Measurements from ENCODE around the gene FILIP1L.

FILIP1L gene

GRCh38 chr3:99881121-99881524 is 233.2 kb downstream of the FILIP1L start:
- no peak overlapping the region for H4K91ac ChIP-seq (ENCODE audit: low read depth, low read length)
- H3K9me3 ChIP-seq (ENCODE audit: insufficient read depth, low read depth, low read length), result no peaks in the 10 kb centered on the region
- no peak overlapping the region for H3K4me3 ChIP-seq (ENCODE audit: low read depth, low read length)
- H3K27ac ChIP-seq (ENCODE audit: low read depth, low read length), result no peak overlapping the region
- no peak overlapping the region for H4K8ac ChIP-seq (ENCODE audit: low read depth, low read length)
- H4K12ac ChIP-seq (ENCODE audit: low read depth, low read length), result no peak overlapping the region
- no peak overlapping the region for H2BK120ac ChIP-seq (ENCODE audit: insufficient read depth, low read length, poor library complexity)
- H3K23ac ChIP-seq (ENCODE audit: low read length), result no peak overlapping the region
- H3K4me1 ChIP-seq (ENCODE audit: control insufficient read depth in 1 of 2, insufficient read depth in 2 of 2, low read length in 2 of 2), result no peaks in the 10 kb centered on the region
- H3K14ac ChIP-seq (ENCODE audit: low read length), result no peak overlapping the region
- no peak overlapping the region for H3K9ac ChIP-seq (ENCODE audit: low read length)
- DNase-seq, result no peak
- no peaks in the 10 kb centered on the region for H3K36me3 ChIP-seq (ENCODE audit: control insufficient read depth in 1 of 2, insufficient read depth in 2 of 2, low read length in 2 of 2)
- peaks cover 1% of the 10 kb centered on the region for H3K79me1 ChIP-seq (ENCODE audit: low read length)
- no peak overlapping the region for H3K4ac ChIP-seq (ENCODE audit: low read depth, low read length)
- no peak overlapping the region for H2BK5ac ChIP-seq (ENCODE audit: low read depth, low read length, poor library complexity)
- no peak overlapping the region for H3K4me2 ChIP-seq (ENCODE audit: low read length)
- no peak overlapping the region for H2AFZ ChIP-seq (ENCODE audit: insufficient read depth, low read length, poor library complexity)
- no peak overlapping the region for H2AK5ac ChIP-seq (ENCODE audit: low read length)
- H3K79me2 ChIP-seq (ENCODE audit: control insufficient read depth, insufficient read depth, low read length, poor library complexity), result no peaks in the 10 kb centered on the region
- no peaks in the 10 kb centered on the region for H3K27me3 ChIP-seq (ENCODE audit: insufficient read depth, low read length)
- H3K18ac ChIP-seq (ENCODE audit: low read length), result no peak overlapping the region
- WGBS (ENCODE audit: extremely low coverage, insufficient coverage, insufficient read length), result no CpG with 5 or more reads among the region's 2 CpGs
- no peak overlapping the region for H2BK12ac ChIP-seq (ENCODE audit: low read length)

- Histone ChIP-seq H3K14ac (ENCODE audit: low read length) (no peak overlapping the region), H3K18ac (ENCODE audit: low read length) (no peak overlapping the region), H2AK5ac (ENCODE audit: low read length) (no peak overlapping the region), H2BK12ac (ENCODE audit: low read length) (no peak overlapping the region), H3K4ac (ENCODE audit: low read depth, low read length) (no peak overlapping the region), H2BK120ac (ENCODE audit: insufficient read depth, low read length, poor library complexity) (no peak overlapping the region), H3K79me2 (ENCODE audit: control insufficient read depth, insufficient read depth, low read length, poor library complexity) (peaks cover 1% of the 10 kb centered on the region), H4K91ac (ENCODE audit: low read depth, low read length) (no peak overlapping the region), H4K8ac (ENCODE audit: low read depth, low read length) (no peak overlapping the region), H3K4me2 (ENCODE audit: low read length) (no peak overlapping the region), H3K36me3 (ENCODE audit: control insufficient read depth in 1 of 2, insufficient read depth in 2 of 2, low read length in 2 of 2) (no peaks in the 10 kb centered on the region), H4K12ac (ENCODE audit: low read depth, low read length) (no peak overlapping the region), H3K9ac (ENCODE audit: low read length) (no peak overlapping the region), H3K9me3 (ENCODE audit: insufficient read depth, low read depth, low read length) (no peaks in the 10 kb centered on the region), H3K79me1 (ENCODE audit: low read length) (peaks cover 4% of the 10 kb centered on the region), H3K23ac (ENCODE audit: low read length) (no peak overlapping the region), H2BK5ac (ENCODE audit: low read depth, low read length, poor library complexity) (no peak overlapping the region), H3K27me3 (ENCODE audit: insufficient read depth, low read length) (no peaks in the 10 kb centered on the region), H2AFZ (ENCODE audit: insufficient read depth, low read length, poor library complexity) (no peak overlapping the region), H3K4me1 (ENCODE audit: control insufficient read depth in 1 of 2, insufficient read depth in 2 of 2, low read length in 2 of 2) (no peaks in the 10 kb centered on the region), H3K27ac (ENCODE audit: low read depth, low read length) (no peak overlapping the region), H3K4me3 (ENCODE audit: low read depth, low read length) (no peak overlapping the region)
- DNase-seq, result no peak
- WGBS (ENCODE audit: extremely low coverage, insufficient coverage, insufficient read length), result no CpG with 5 or more reads among the region's 2 CpGs
Observed at GRCh38 chr3:99879275-99879674, 235.0 kb downstream of the FILIP1L start.

- peak; percentile 43 to 82 for DNase-seq
- Histone ChIP-seq H3K9ac (ENCODE audit: low read length) (no peak overlapping the region), H2AK5ac (ENCODE audit: low read length) (no peak overlapping the region), H3K4me2 (ENCODE audit: low read length) (no peak overlapping the region), H2BK5ac (ENCODE audit: low read depth, low read length, poor library complexity) (no peak overlapping the region), H3K18ac (ENCODE audit: low read length) (no peak overlapping the region), H4K91ac (ENCODE audit: low read depth, low read length) (no peak overlapping the region), H3K4me1 (ENCODE audit: control insufficient read depth in 1 of 2, insufficient read depth in 2 of 2, low read length in 2 of 2) (no peaks in the 10 kb centered on the region), H3K27ac (ENCODE audit: low read depth, low read length) (no peak overlapping the region), H4K12ac (ENCODE audit: low read depth, low read length) (no peak overlapping the region), H2BK12ac (ENCODE audit: low read length) (no peak overlapping the region), H3K14ac (ENCODE audit: low read length) (no peak overlapping the region), H2AFZ (ENCODE audit: insufficient read depth, low read length, poor library complexity) (no peak overlapping the region), H3K79me2 (ENCODE audit: control insufficient read depth, insufficient read depth, low read length, poor library complexity) (peaks cover 1% of the 10 kb centered on the region), H3K9me3 (ENCODE audit: insufficient read depth, low read depth, low read length) (no peaks in the 10 kb centered on the region), H3K23ac (ENCODE audit: low read length) (no peak overlapping the region), H3K27me3 (ENCODE audit: insufficient read depth, low read length) (no peaks in the 10 kb centered on the region), H2BK120ac (ENCODE audit: insufficient read depth, low read length, poor library complexity) (no peak overlapping the region), H3K36me3 (ENCODE audit: control insufficient read depth in 1 of 2, insufficient read depth in 2 of 2, low read length in 2 of 2) (no peaks in the 10 kb centered on the region), H3K79me1 (ENCODE audit: low read length) (peaks cover 4% of the 10 kb centered on the region), H3K4ac (ENCODE audit: low read depth, low read length) (no peak overlapping the region), H4K8ac (ENCODE audit: low read depth, low read length) (no peak overlapping the region), H3K4me3 (ENCODE audit: low read depth, low read length) (no peak overlapping the region)
- WGBS (ENCODE audit: extremely low coverage, insufficient coverage, insufficient read length), result no CpG with 5 or more reads among the region's 1 CpG
Observed at GRCh38 chr3:99878005-99878404, 236.3 kb downstream of the FILIP1L start.

GRCh38 chr3:99877031-99877579 is 237.2 kb downstream of the FILIP1L start:
- no peak overlapping the region for H3K14ac ChIP-seq (ENCODE audit: low read length)
- no peak overlapping the region for H2BK12ac ChIP-seq (ENCODE audit: low read length)
- no peaks in the 10 kb centered on the region for H3K36me3 ChIP-seq (ENCODE audit: control insufficient read depth in 1 of 2, insufficient read depth in 2 of 2, low read length in 2 of 2)
- H3K9me3 ChIP-seq (ENCODE audit: insufficient read depth, low read depth, low read length), result no peaks in the 10 kb centered on the region
- no peak overlapping the region for H3K4ac ChIP-seq (ENCODE audit: low read depth, low read length)
- H2BK120ac ChIP-seq (ENCODE audit: insufficient read depth, low read length, poor library complexity), result no peak overlapping the region
- no peak overlapping the region for H4K91ac ChIP-seq (ENCODE audit: low read depth, low read length)
- H3K18ac ChIP-seq (ENCODE audit: low read length), result no peak overlapping the region
- no peak overlapping the region for H3K9ac ChIP-seq (ENCODE audit: low read length)
- H3K23ac ChIP-seq (ENCODE audit: low read length), result no peak overlapping the region
- no peak for DNase-seq
- H3K4me3 ChIP-seq (ENCODE audit: low read depth, low read length), result no peak overlapping the region
- no peak overlapping the region for H2AK5ac ChIP-seq (ENCODE audit: low read length)
- no peak overlapping the region for H2BK5ac ChIP-seq (ENCODE audit: low read depth, low read length, poor library complexity)
- H3K79me1 ChIP-seq (ENCODE audit: low read length), result peaks cover 4% of the 10 kb centered on the region
- H3K27me3 ChIP-seq (ENCODE audit: insufficient read depth, low read length), result no peaks in the 10 kb centered on the region
- H3K27ac ChIP-seq (ENCODE audit: low read depth, low read length), result no peak overlapping the region
- no peak overlapping the region for H2AFZ ChIP-seq (ENCODE audit: insufficient read depth, low read length, poor library complexity)
- no CpG with 5 or more reads among the region's 4 CpGs for WGBS (ENCODE audit: extremely low coverage, insufficient coverage, insufficient read length)
- H4K12ac ChIP-seq (ENCODE audit: low read depth, low read length), result no peak overlapping the region
- no peak overlapping the region for H3K4me2 ChIP-seq (ENCODE audit: low read length)
- no peak overlapping the region for H4K8ac ChIP-seq (ENCODE audit: low read depth, low read length)
- peaks cover under 1 to 2% of the 10 kb centered on the region in 2 experiments for H3K4me1 ChIP-seq (ENCODE audit: control insufficient read depth in 1 of 2, insufficient read depth in 2 of 2, low read length in 2 of 2)
- H3K79me2 ChIP-seq (ENCODE audit: control insufficient read depth, insufficient read depth, low read length, poor library complexity), result peaks cover 1% of the 10 kb centered on the region
